WTC11 (cell line): ENCODE measurements around the gene LRRIQ4. TPM values are rescaled to one million over a fixed set of nuclear protein-coding genes. Genes with fewer than 3 reads are reported as not detected.
A peak's percentile ranks its signal among the peaks of the same experiment; 100 is the strongest.

Experiments
- AFF4 ChIP-seq: sonication (generic); formaldehyde crosslinking; IDR thresholded peaks from 2 replicates; pipeline ENCODE4 v1.8.1; 2023; ENCODE audit warnings: mild to moderate bottlenecking, missing genetic modification reagents, borderline replicate concordance
- ATF6 ChIP-seq: sonication (generic); formaldehyde crosslinking; IDR thresholded peaks from 2 replicates; pipeline ENCODE4 v1.8.1; 2023; ENCODE audit warnings: mild to moderate bottlenecking, missing genetic modification reagents
- CDX4 ChIP-seq: fragments of 250-450 bp; sonication (Bioruptor Pico); IDR thresholded peaks from 2 replicates; pipeline ENCODE4 v1.9.0; 2021; ENCODE audit warnings: moderate library complexity, mild to moderate bottlenecking, inconsistent platforms, borderline replicate concordance
- ESRRA ChIP-seq: sonication (generic); formaldehyde crosslinking; IDR thresholded peaks from 2 replicates; pipeline ENCODE4 v1.8.1; 2022; ENCODE audit warnings: mild to moderate bottlenecking, missing genetic modification reagents, borderline replicate concordance
- FOXK1 ChIP-seq: sonication (generic); formaldehyde crosslinking; IDR thresholded peaks from 2 replicates; pipeline ENCODE4 v1.8.0; 2022; ENCODE audit warnings: mild to moderate bottlenecking, moderate library complexity, missing genetic modification reagents
- GABPB1 ChIP-seq: sonication (generic); formaldehyde crosslinking; IDR thresholded peaks from 2 replicates; pipeline ENCODE4 v1.8.1; 2023; ENCODE audit warnings: mild to moderate bottlenecking, missing genetic modification reagents
- JAZF1 ChIP-seq: fragments of 250-450 bp; sonication (Bioruptor Pico); IDR thresholded peaks from 2 replicates; pipeline ENCODE4 v1.9.0; 2021; ENCODE audit warnings: moderate library complexity, mild to moderate bottlenecking, inconsistent platforms
- KAT7 ChIP-seq: sonication (generic); formaldehyde crosslinking; IDR thresholded peaks from 2 replicates; pipeline ENCODE4 v1.8.1; 2023; ENCODE audit warnings: missing genetic modification reagents, mild to moderate bottlenecking, borderline replicate concordance
- MAX ChIP-seq: sonication (generic); formaldehyde crosslinking; IDR thresholded peaks from 2 replicates; pipeline ENCODE4 v1.8.0; 2022; ENCODE audit warnings: mild to moderate bottlenecking, missing genetic modification reagents
- NFATC4 ChIP-seq: fragments of 250-450 bp; sonication (Bioruptor Pico); IDR thresholded peaks from 2 replicates; pipeline ENCODE4 v1.9.0; 2021; ENCODE audit warnings: mild to moderate bottlenecking
- NFE2L1 ChIP-seq: sonication (generic); formaldehyde crosslinking; IDR thresholded peaks from 2 replicates; pipeline ENCODE4 v1.8.1; 2023; ENCODE audit warnings: missing genetic modification reagents
- PRDM15 ChIP-seq: sonication (generic); formaldehyde crosslinking; IDR thresholded peaks from 2 replicates; pipeline ENCODE4 v1.8.0; 2022; ENCODE audit warnings: missing genetic modification reagents
- PREB ChIP-seq: sonication (generic); formaldehyde crosslinking; IDR thresholded peaks from 2 replicates; pipeline ENCODE4 v1.8.1; 2022; ENCODE audit warnings: mild to moderate bottlenecking, missing genetic modification reagents, moderate library complexity, borderline replicate concordance
- PRRX2 ChIP-seq: fragments of 250-450 bp; sonication (Bioruptor Pico); IDR thresholded peaks from 2 replicates; pipeline ENCODE4 v1.8.0; 2021; ENCODE audit warnings: mild to moderate bottlenecking
- TEAD4 ChIP-seq: sonication (generic); formaldehyde crosslinking; IDR thresholded peaks from 2 replicates; pipeline ENCODE4 v1.8.0; 2022; ENCODE audit warnings: mild to moderate bottlenecking, missing genetic modification reagents
- ZNF121 ChIP-seq: sonication (generic); formaldehyde crosslinking; IDR thresholded peaks from 2 replicates; pipeline ENCODE4 v1.8.0; 2023; ENCODE audit warnings: missing genetic modification reagents
- ZNF232 ChIP-seq: sonication (generic); formaldehyde crosslinking; IDR thresholded peaks from 2 replicates; pipeline ENCODE4 v1.8.0; 2022; ENCODE audit warnings: mild to moderate bottlenecking, missing genetic modification reagents
- total RNA-seq: library from RNA; stranded (reverse); gene quantifications from 3 replicates; pipeline ENCODE4 v1.2.3, GENCODE V29; 2021
- TF ChIP-seq, protein P1 (sequence below): sonication (generic); formaldehyde crosslinking; IDR thresholded peaks from 2 replicates; pipeline ENCODE4 v1.8.0; 2022; ENCODE audit warnings: mild to moderate bottlenecking, missing genetic modification reagents
- TF ChIP-seq, protein P2 (sequence below): sonication (generic); formaldehyde crosslinking; conservative IDR thresholded peaks from 2 replicates; pipeline ENCODE4 v1.8.1; 2022; ENCODE audit warnings: mild to moderate bottlenecking, missing genetic modification reagents
- TF ChIP-seq, protein P3 (sequence below): sonication (generic); formaldehyde crosslinking; IDR thresholded peaks from 2 replicates; pipeline ENCODE4 v1.8.0; 2023; ENCODE audit warnings: mild to moderate bottlenecking, missing genetic modification reagents

The LRRIQ4 gene
- total RNA-seq, 1 experiment from 2014 or later: 0.09 TPM

GRCh38 chr3:169772897-169773816 is 39.5 kb upstream of the LRRIQ4 start, which contains the start of gene MYNN (continued):
- no peak for TF ChIP-seq CDX4
- no peak for TF ChIP-seq TEAD4 (CRISPR knock-in tag)
- TF ChIP-seq ATF6: no peak
- no peak for TF ChIP-seq JAZF1 (CRISPR knock-in tag)
- peak; percentile 61; the same call in 1 of the 2 replicates for TF ChIP-seq KAT7 (CRISPR knock-in tag)
- peak; percentile 43 for TF ChIP-seq MAX (CRISPR knock-in tag)
- TF ChIP-seq NFE2L1 (CRISPR knock-in tag): no peak; the same call in 1 of the 2 replicates
- peak; percentile 66; the same call in 1 of the 2 replicates for TF ChIP-seq ESRRA (CRISPR knock-in tag)
- TF ChIP-seq, protein P1, sequence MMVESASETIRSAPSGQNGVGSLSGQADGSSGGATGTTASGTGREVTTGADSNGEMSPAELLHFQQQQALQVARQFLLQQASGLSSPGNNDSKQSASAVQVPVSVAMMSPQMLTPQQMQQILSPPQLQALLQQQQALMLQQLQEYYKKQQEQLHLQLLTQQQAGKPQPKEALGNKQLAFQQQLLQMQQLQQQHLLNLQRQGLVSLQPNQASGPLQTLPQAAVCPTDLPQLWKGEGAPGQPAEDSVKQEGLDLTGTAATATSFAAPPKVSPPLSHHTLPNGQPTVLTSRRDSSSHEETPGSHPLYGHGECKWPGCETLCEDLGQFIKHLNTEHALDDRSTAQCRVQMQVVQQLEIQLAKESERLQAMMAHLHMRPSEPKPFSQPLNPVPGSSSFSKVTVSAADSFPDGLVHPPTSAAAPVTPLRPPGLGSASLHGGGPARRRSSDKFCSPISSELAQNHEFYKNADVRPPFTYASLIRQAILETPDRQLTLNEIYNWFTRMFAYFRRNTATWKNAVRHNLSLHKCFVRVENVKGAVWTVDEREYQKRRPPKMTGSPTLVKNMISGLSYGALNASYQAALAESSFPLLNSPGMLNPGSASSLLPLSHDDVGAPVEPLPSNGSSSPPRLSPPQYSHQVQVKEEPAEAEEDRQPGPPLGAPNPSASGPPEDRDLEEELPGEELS (CRISPR knock-in tag): peak; percentile 63; the same call in 1 of the 2 replicates
- peak; percentile 71; the same call in 1 of the 2 replicates for TF ChIP-seq FOXK1 (CRISPR knock-in tag)
- no peak for TF ChIP-seq PREB (CRISPR knock-in tag)
- TF ChIP-seq, protein P2, sequence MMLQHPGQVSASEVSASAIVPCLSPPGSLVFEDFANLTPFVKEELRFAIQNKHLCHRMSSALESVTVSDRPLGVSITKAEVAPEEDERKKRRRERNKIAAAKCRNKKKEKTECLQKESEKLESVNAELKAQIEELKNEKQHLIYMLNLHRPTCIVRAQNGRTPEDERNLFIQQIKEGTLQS (CRISPR knock-in tag): no peak
- no peak for TF ChIP-seq AFF4 (CRISPR knock-in tag)
- TF ChIP-seq, protein P3, sequence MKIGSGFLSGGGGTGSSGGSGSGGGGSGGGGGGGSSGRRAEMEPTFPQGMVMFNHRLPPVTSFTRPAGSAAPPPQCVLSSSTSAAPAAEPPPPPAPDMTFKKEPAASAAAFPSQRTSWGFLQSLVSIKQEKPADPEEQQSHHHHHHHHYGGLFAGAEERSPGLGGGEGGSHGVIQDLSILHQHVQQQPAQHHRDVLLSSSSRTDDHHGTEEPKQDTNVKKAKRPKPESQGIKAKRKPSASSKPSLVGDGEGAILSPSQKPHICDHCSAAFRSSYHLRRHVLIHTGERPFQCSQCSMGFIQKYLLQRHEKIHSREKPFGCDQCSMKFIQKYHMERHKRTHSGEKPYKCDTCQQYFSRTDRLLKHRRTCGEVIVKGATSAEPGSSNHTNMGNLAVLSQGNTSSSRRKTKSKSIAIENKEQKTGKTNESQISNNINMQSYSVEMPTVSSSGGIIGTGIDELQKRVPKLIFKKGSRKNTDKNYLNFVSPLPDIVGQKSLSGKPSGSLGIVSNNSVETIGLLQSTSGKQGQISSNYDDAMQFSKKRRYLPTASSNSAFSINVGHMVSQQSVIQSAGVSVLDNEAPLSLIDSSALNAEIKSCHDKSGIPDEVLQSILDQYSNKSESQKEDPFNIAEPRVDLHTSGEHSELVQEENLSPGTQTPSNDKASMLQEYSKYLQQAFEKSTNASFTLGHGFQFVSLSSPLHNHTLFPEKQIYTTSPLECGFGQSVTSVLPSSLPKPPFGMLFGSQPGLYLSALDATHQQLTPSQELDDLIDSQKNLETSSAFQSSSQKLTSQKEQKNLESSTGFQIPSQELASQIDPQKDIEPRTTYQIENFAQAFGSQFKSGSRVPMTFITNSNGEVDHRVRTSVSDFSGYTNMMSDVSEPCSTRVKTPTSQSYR (CRISPR knock-in tag): no peak
- TF ChIP-seq ZNF232 (CRISPR knock-in tag): 0 out of 2 replicates have a peak, but pooled peaks have one; percentile 67
- TF ChIP-seq PRDM15 (CRISPR knock-in tag): no peak
- TF ChIP-seq NFATC4 (CRISPR knock-in tag): no peak
- peak; percentile 64 for TF ChIP-seq GABPB1 (CRISPR knock-in tag)
- no peak for TF ChIP-seq ZNF121 (CRISPR knock-in tag)
- TF ChIP-seq PRRX2: no peak
